ENCODE measurements around the gene AGPAT4. TPM values are rescaled to one million over a fixed set of nuclear protein-coding genes. Genes with fewer than 3 reads are reported as not detected.

Gene AGPAT4
- total RNA-seq, 1 experiment from 2014 or later: 10.1 TPM

GRCh38 chr6:161274488-161274858, 612 bp upstream of the AGPAT4 start:
- H3K9me3 ChIP-seq (ENCODE audit: low read depth, low read length, poor library complexity, severe bottlenecking): no peaks in the 10 kb centered on the region
- POLR2A ChIA-PET (ENCODE audit: low non-redundant PET): interaction anchor here (0.6 kb wide), 1 partner anchor 19 kb away, joined by 6 read pairs; no protein-coding TSS in a partner anchor
- peaks cover 12% of the 10 kb centered on the region for H3K4me1 ChIP-seq (ENCODE audit: insufficient read depth, low read length, poor library complexity, severe bottlenecking)
- DNase-seq (ENCODE audit: low spot score): peak; percentile 5
- no TSS peak for BruUV-seq (replicated peaks)
- H3K36me3 ChIP-seq (ENCODE audit: insufficient read depth, low read length, poor library complexity, severe bottlenecking): no peaks in the 10 kb centered on the region
- CTCF ChIA-PET: interaction anchor here (1.7 kb wide), 1 partner anchor 96 kb away, joined by 7 read pairs; no protein-coding TSS in a partner anchor
- intact Hi-C loops (cut with micrococcal nuclease; ENCODE audit: unreplicated experiment): no loop called here
- peak overlapping the region; percentile 81 for H3K27ac ChIP-seq (ENCODE audit: low read depth, low read length, poor library complexity, severe bottlenecking)
- peak overlapping the region; percentile 54 for H3K4me3 ChIP-seq (ENCODE audit: low read depth, low read length, poor library complexity, severe bottlenecking)
- H3K27me3 ChIP-seq (replicated peaks; ENCODE audit: insufficient read depth, low read depth, low read length, poor library complexity): no peaks in the 10 kb centered on the region
- TF ChIP-seq EZH2 (IDR thresholded peaks at IDR 0.05; ENCODE audit: borderline replicate concordance, low read depth, low read length, poor library complexity, severe bottlenecking) (no peak), CTCF (conservative IDR thresholded peaks at IDR 0.05; ENCODE audit: low read depth, low read length) (no peak)

GRCh38 chr6:161273274-161273751, 548 bp downstream of the AGPAT4 start:
- DNase-seq (ENCODE audit: low spot score): peak; percentile 48
- H3K4me1 ChIP-seq (ENCODE audit: insufficient read depth, low read length, poor library complexity, severe bottlenecking): peaks cover 12% of the 10 kb centered on the region
- intact Hi-C loops (cut with micrococcal nuclease; ENCODE audit: unreplicated experiment): no loop called here
- no peak overlapping the region for H3K27ac ChIP-seq (ENCODE audit: low read depth, low read length, poor library complexity, severe bottlenecking)
- ChIA-PET CTCF (interaction anchor here (0.6 to 1.7 kb wide), 2 partner anchors 97 to 105 kb away, joined by 7 read pairs; no protein-coding TSS in a partner anchor), POLR2A (ENCODE audit: low non-redundant PET) (no interaction called here)
- peak overlapping the region; percentile 54 for H3K4me3 ChIP-seq (ENCODE audit: low read depth, low read length, poor library complexity, severe bottlenecking)
- no TSS peak for BruUV-seq (replicated peaks)
- TF ChIP-seq EZH2 (IDR thresholded peaks at IDR 0.05; ENCODE audit: borderline replicate concordance, low read depth, low read length, poor library complexity, severe bottlenecking) (no peak), CTCF (conservative IDR thresholded peaks at IDR 0.05; ENCODE audit: low read depth, low read length) (no peak)
- no peaks in the 10 kb centered on the region for H3K27me3 ChIP-seq (replicated peaks; ENCODE audit: insufficient read depth, low read depth, low read length, poor library complexity)
- no peaks in the 10 kb centered on the region for H3K9me3 ChIP-seq (ENCODE audit: low read depth, low read length, poor library complexity, severe bottlenecking)
- no peaks in the 10 kb centered on the region for H3K36me3 ChIP-seq (ENCODE audit: insufficient read depth, low read length, poor library complexity, severe bottlenecking)

- intact Hi-C loops (cut with micrococcal nuclease; ENCODE audit: unreplicated experiment): no loop called here
- Histone ChIP-seq H3K4me3 (ENCODE audit: low read depth, low read length, poor library complexity, severe bottlenecking) (peak overlapping the region; percentile 54), H3K9me3 (ENCODE audit: low read depth, low read length, poor library complexity, severe bottlenecking) (no peaks in the 10 kb centered on the region), H3K4me1 (ENCODE audit: insufficient read depth, low read length, poor library complexity, severe bottlenecking) (peaks cover 12% of the 10 kb centered on the region), H3K27ac (ENCODE audit: low read depth, low read length, poor library complexity, severe bottlenecking) (no peak overlapping the region), H3K36me3 (ENCODE audit: insufficient read depth, low read length, poor library complexity, severe bottlenecking) (no peaks in the 10 kb centered on the region), H3K27me3 (replicated peaks; ENCODE audit: insufficient read depth, low read depth, low read length, poor library complexity) (no peaks in the 10 kb centered on the region)
- TF ChIP-seq EZH2 (IDR thresholded peaks at IDR 0.05; ENCODE audit: borderline replicate concordance, low read depth, low read length, poor library complexity, severe bottlenecking) (no peak), CTCF (conservative IDR thresholded peaks at IDR 0.05; ENCODE audit: low read depth, low read length) (no peak)
- DNase-seq (ENCODE audit: low spot score): no peak
- TSS peak; percentile 58 for BruUV-seq (replicated peaks)
- CTCF ChIA-PET: interaction anchor here (1.7 kb wide), 1 partner anchor 98 kb away, joined by 7 read pairs; no protein-coding TSS in a partner anchor
- POLR2A ChIA-PET (ENCODE audit: low non-redundant PET): no interaction called here
Measured at GRCh38 chr6:161272635-161273273, 1.1 kb downstream of the AGPAT4 start.

Measured in A673 (cell line).